ENCODE data around the gene VARS1. TPM values are rescaled to one million over a fixed set of nuclear protein-coding genes. Genes with fewer than 3 reads are reported as not detected.

VARS1 gene
- total and polyA plus RNA-seq, 8 donors, result 11.0 to 56.5 (median 25.9) TPM

DNA sequence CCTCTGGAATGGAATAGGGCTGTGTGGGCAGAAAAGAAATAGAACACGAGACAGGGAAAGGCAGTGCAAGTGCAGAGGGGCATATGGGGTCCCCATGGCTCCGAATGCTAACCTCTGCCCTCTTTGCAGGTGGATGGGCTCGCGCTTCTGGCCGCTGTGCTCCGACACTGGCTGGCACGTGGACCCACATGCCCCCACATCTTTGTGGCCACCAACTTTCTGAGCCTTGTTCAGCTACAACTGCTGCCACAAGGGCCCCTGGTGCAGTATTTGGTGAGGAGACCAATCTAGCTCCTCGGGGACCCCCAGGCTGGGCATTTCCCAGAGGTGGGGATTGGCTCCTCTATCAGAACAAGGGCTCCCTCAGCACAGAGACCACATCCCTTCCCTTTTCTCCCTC lies 34.2 kb downstream of the VARS1 start:
- H3K27ac ChIP-seq, result no peak overlapping the region
- 90 to 98% (median 97%) methylated on average over 8 of the region's 8 CpGs for WGBS, 5 donors
- TF ChIP-seq POLR2AphosphoS5 (IDR thresholded peaks at IDR 0.05) (no peak), POLR2A (IDR thresholded peaks at IDR 0.05) (no peak), EP300 (IDR thresholded peaks at IDR 0.05) (no peak)
- TF ChIP-seq, protein P1, sequence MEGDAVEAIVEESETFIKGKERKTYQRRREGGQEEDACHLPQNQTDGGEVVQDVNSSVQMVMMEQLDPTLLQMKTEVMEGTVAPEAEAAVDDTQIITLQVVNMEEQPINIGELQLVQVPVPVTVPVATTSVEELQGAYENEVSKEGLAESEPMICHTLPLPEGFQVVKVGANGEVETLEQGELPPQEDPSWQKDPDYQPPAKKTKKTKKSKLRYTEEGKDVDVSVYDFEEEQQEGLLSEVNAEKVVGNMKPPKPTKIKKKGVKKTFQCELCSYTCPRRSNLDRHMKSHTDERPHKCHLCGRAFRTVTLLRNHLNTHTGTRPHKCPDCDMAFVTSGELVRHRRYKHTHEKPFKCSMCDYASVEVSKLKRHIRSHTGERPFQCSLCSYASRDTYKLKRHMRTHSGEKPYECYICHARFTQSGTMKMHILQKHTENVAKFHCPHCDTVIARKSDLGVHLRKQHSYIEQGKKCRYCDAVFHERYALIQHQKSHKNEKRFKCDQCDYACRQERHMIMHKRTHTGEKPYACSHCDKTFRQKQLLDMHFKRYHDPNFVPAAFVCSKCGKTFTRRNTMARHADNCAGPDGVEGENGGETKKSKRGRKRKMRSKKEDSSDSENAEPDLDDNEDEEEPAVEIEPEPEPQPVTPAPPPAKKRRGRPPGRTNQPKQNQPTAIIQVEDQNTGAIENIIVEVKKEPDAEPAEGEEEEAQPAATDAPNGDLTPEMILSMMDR (IDR thresholded peaks at IDR 0.05), result no peak
- H3K9me3 ChIP-seq, result no peaks in the 10 kb centered on the region
- H3K36me3 ChIP-seq, result peaks cover 0 to 25% (median 7%) of the 10 kb centered on the region in 4 donors
- DNase-seq, result no peak
- intact Hi-C loops (cut with DNase I; ENCODE audit: low total_unique reads), result loop anchor here (10.0 kb wide), 1 partner anchor 77 kb away; the partner anchor contains the start of gene LY6G5C
- H3K27me3 ChIP-seq, result peaks cover 0 to 6% (median 0%) of the 10 kb centered on the region in 3 donors
- H3K4me1 ChIP-seq, result peaks cover 0 to 7% (median 1%) of the 10 kb centered on the region in 4 donors
- H3K4me3 ChIP-seq, result no peak overlapping the region

DNA sequence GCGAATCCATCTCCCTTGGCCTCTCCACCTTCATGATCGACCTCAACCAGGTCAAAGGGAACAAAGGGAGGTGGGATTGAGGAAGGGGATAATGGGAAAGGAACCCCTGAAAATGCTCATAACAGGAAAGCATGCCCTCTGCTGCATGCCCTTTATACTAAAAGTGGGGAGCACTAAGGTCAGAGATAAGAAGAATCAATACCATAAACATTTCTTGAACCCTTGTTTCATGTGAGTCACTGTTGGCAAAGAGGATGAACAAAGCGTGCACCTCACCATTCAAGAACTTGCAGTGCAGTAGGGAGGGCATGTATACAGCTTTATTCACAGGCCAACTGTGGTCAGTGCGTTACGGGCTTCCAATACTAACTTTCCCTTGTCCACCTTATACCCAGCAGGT lies 34.8 kb downstream of the VARS1 start:
- H3K4me1 ChIP-seq, result peaks cover 0 to under 1% (median 0%) of the 10 kb centered on the region in 4 donors
- no peak overlapping the region for H3K4me3 ChIP-seq
- H3K27ac ChIP-seq, result no peak overlapping the region
- peaks cover 0 to 25% (median 7%) of the 10 kb centered on the region in 4 donors for H3K36me3 ChIP-seq
- 78 to 88% (median 85%) methylated on average over 5 of the region's 5 CpGs for WGBS, 5 donors
- H3K27me3 ChIP-seq, result no peaks in the 10 kb centered on the region
- no peaks in the 10 kb centered on the region for H3K9me3 ChIP-seq
- no peak for DNase-seq
- intact Hi-C loops (cut with DNase I; ENCODE audit: low total_unique reads), result loop anchor here (10.0 kb wide), 1 partner anchor 76 kb away; the partner anchor contains the start of gene LY6G5C
- TF ChIP-seq POLR2AphosphoS5 (IDR thresholded peaks at IDR 0.05), result no peak
- TF ChIP-seq EP300 (IDR thresholded peaks at IDR 0.05), result no peak
- no peak for TF ChIP-seq POLR2A (IDR thresholded peaks at IDR 0.05)
- TF ChIP-seq, protein P1 (IDR thresholded peaks at IDR 0.05), result no peak

DNA sequence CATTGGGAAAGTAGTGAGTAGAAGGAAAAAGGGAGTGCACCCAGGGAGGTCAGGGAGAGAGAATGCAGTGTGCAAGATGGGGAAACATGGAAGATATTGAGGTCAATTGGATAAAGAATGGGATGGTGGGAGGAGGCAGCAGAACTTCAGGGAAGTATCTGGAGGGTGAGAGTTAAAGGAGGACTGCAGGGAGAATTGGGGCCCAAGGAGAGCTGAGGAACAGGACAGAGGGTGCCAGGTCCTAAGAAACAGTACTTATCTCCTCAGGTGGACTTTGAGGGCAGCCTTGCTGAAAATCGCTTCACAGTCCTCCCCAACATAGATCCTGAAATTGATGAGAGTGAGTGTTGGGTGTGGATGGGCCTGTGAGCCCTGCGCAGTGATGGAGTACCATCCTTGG lies 37.3 kb downstream of the VARS1 start:
- Histone ChIP-seq H3K4me1 (no peaks in the 10 kb centered on the region), H3K27ac (no peak overlapping the region), H3K4me3 (no peak overlapping the region), H3K27me3 (no peaks in the 10 kb centered on the region), H3K9me3 (no peaks in the 10 kb centered on the region), H3K36me3 (peaks cover 0 to 25% (median 7%) of the 10 kb centered on the region in 4 donors)
- no peak for DNase-seq
- WGBS, 5 donors, result 93 to 100% (median 97%) methylated on average over 2 of the region's 2 CpGs
- intact Hi-C loops (cut with DNase I; ENCODE audit: low total_unique reads), result no loop called here
- TF ChIP-seq POLR2A (IDR thresholded peaks at IDR 0.05), result no peak

DNA sequence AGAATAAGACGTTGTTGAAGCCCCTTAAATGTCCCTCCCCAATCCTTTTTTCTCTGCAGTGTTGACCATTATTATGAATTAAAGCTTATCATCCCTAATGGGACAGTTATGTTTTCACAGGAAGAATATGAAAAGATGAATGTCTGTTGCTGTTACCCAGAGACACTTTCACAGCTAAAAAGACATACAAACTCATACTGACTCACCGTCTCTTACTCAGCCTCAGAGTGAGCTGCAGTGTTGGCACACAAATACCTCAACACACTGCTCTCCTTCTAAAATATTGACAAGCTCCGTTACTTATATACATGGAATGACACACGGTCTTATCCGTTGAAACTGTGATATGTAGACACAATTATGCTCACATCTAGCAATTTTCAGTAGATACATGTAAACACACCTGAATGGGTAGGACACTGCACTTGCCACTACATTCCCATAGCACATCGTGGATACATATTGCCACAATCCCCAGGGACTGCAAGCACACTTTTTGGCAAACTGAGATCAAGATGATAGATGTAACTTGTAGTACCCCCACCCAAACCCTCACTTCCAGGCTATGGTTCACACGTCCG lies 42.7 kb downstream of the VARS1 start:
- Histone ChIP-seq H3K4me1 (no peaks in the 10 kb centered on the region), H3K27ac (no peak overlapping the region), H3K36me3 (no peaks in the 10 kb centered on the region), H3K27me3 (no peaks in the 10 kb centered on the region), H3K4me3 (no peak overlapping the region), H3K9me3 (no peaks in the 10 kb centered on the region)
- WGBS, 5 donors, result 59 to 68% (median 64%) methylated on average over 8 of the region's 8 CpGs
- TF ChIP-seq, protein P1 (IDR thresholded peaks at IDR 0.05), result no peak
- TF ChIP-seq POLR2AphosphoS5 (IDR thresholded peaks at IDR 0.05), result no peak
- no peak for TF ChIP-seq EP300 (IDR thresholded peaks at IDR 0.05)
- TF ChIP-seq POLR2A (IDR thresholded peaks at IDR 0.05), result no peak
- DNase-seq, result no peak
- intact Hi-C loops (cut with DNase I; ENCODE audit: low total_unique reads), result no loop called here

DNA sequence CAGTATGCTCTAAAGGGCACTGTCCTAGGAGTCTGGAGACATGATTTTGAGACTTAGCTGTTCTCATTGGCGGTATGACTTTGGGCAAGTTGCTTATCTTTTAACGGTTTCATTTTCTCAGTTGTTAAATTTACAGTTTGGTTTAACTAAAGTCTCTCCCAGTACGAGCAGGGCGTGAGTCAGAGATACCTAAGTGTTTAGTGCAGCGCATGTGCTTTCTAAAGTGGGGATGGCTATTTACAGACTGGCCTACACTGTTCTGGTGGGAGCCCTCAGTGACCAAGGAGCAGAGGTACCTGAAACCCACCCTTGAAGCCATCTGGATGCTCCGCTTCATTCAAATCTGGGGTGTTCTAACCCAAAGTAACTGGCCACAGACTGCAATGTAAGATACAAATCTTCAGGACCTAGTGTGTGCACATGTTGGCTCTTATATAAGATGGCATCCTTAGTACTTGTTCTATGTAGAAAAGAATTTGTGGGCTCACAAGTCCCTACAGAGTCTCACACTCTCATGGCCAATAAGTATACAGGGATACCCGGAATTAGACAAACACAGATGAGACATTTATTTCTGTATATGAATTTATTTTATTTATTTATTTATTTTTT lies 45.0 kb downstream of the VARS1 start:
- Histone ChIP-seq H3K36me3 (peaks cover 0 to 8% (median 4%) of the 10 kb centered on the region in 4 donors), H3K4me1 (no peaks in the 10 kb centered on the region), H3K9me3 (no peaks in the 10 kb centered on the region), H3K27ac (no peak overlapping the region), H3K27me3 (no peaks in the 10 kb centered on the region), H3K4me3 (no peak overlapping the region)
- TF ChIP-seq POLR2A (IDR thresholded peaks at IDR 0.05), result no peak
- no peak for TF ChIP-seq POLR2AphosphoS5 (IDR thresholded peaks at IDR 0.05)
- no peak for TF ChIP-seq EP300 (IDR thresholded peaks at IDR 0.05)
- TF ChIP-seq, protein P1 (IDR thresholded peaks at IDR 0.05), result no peak
- WGBS, 5 donors, result 67 to 77% (median 74%) methylated on average over 7 of the region's 7 CpGs
- intact Hi-C loops (cut with DNase I; ENCODE audit: low total_unique reads), result no loop called here
- DNase-seq, result no peak
